Mucosa of descending colon (tissue), 3 donors: ENCODE data around the gene ACSL3. TPM values are rescaled to one million over a fixed set of nuclear protein-coding genes. Genes with fewer than 3 reads are reported as not detected.

ENCODE experiments used
- ATAC-seq: fragments of 200-7000 bp; cut with Tn5 transposase; one replicate; pipeline ENCODE4 v1.9.1; 2020; ENCODE audit warnings: mild to moderate bottlenecking, moderate library complexity
- DNase-seq, 3 donors: peaks; one replicate each; pipeline ENCODE4 v3.0.0-alpha.2; 2020
- H3K36me3 ChIP-seq: fragments of 200-600 bp; one replicate; pipeline ENCODE4 v1.8.0; 2021; ENCODE audit warnings: low read depth, mild to moderate bottlenecking
- H3K4me1 ChIP-seq: fragments of 200-600 bp; one replicate; pipeline ENCODE4 v1.8.0; 2021; ENCODE audit warnings: low read depth, mild to moderate bottlenecking
- H3K4me3 ChIP-seq: fragments of 200-600 bp; one replicate; pipeline ENCODE4 v1.8.0; 2021; ENCODE audit warnings: mild to moderate bottlenecking
- H3K9me3 ChIP-seq: fragments of 200-600 bp; one replicate; pipeline ENCODE4 v1.8.0; 2021; ENCODE audit warnings: mild to moderate bottlenecking
- intact Hi-C, 2 donors: fragments of 100-400 bp; cut with DNase I in 1 of 2; cut with micrococcal nuclease in 1 of 2; formaldehyde crosslinking; loops; one replicate each; pipeline versions ENCODE4 v1.11.0 to v1.11.1; 2022; cut with DNase I, micrococcal nuclease
- total RNA-seq, 3 donors: library from RNA; stranded (reverse); fragmentation: NEBNext Ultra II Directional in 2 of 3; extraction: Animal tissue kit (Norgen Biotek cat#: 25700) in 2 of 3; gene quantifications; one replicate each; pipeline versions ENCODE4 v1.2.1 to v1.2.4, GENCODE V29; 2021 to 2023
- TF ChIP-seq, protein P1 (sequence below): fragments of 200-600 bp; IDR thresholded peaks from one replicate; pipeline ENCODE4 v1.8.0; 2022; ENCODE audit warnings: antibody characterized with exemption, mild to moderate bottlenecking
- donor health status: DM: no; HTN: no; CAD: no; lungs with moderate emphysema.
- donor health status: DM: no; HTN: no; CAD: no.
- donor health status: DM: no; HTN: yes; CAD: no.

Gene ACSL3
- total RNA-seq, 3 donors from 2014 or later: 77.2 to 108 (median 93.0) TPM

DNA sequence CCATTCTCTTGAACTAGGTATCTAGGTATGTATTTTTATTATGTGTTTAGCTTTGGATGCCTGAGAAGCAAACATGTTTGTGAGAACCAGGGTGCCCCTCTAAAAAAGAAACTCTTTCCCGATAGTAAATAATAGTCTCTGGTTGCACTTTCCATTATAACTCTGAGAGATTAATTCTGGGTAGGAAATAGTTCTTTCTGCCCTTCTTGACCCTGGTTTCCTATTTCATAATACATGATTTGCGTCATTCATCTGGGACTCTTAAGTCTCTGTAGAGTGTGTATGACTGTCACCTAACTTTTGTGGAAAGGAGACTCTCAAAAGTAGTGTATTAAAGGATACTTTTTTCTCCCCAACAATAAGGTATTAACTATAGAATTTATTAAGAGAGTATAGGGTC, 31.5 kb downstream of the ACSL3 start:
- no peaks in the 10 kb centered on the region for H3K4me1 ChIP-seq
- intact Hi-C loops: no loop called here
- no peaks in the 10 kb centered on the region for H3K9me3 ChIP-seq
- H3K36me3 ChIP-seq: no peaks in the 10 kb centered on the region
- DNase-seq: no peak
- ATAC-seq: no peak
- TF ChIP-seq, protein P1, sequence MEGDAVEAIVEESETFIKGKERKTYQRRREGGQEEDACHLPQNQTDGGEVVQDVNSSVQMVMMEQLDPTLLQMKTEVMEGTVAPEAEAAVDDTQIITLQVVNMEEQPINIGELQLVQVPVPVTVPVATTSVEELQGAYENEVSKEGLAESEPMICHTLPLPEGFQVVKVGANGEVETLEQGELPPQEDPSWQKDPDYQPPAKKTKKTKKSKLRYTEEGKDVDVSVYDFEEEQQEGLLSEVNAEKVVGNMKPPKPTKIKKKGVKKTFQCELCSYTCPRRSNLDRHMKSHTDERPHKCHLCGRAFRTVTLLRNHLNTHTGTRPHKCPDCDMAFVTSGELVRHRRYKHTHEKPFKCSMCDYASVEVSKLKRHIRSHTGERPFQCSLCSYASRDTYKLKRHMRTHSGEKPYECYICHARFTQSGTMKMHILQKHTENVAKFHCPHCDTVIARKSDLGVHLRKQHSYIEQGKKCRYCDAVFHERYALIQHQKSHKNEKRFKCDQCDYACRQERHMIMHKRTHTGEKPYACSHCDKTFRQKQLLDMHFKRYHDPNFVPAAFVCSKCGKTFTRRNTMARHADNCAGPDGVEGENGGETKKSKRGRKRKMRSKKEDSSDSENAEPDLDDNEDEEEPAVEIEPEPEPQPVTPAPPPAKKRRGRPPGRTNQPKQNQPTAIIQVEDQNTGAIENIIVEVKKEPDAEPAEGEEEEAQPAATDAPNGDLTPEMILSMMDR: no peak
- no peak overlapping the region for H3K4me3 ChIP-seq

DNA sequence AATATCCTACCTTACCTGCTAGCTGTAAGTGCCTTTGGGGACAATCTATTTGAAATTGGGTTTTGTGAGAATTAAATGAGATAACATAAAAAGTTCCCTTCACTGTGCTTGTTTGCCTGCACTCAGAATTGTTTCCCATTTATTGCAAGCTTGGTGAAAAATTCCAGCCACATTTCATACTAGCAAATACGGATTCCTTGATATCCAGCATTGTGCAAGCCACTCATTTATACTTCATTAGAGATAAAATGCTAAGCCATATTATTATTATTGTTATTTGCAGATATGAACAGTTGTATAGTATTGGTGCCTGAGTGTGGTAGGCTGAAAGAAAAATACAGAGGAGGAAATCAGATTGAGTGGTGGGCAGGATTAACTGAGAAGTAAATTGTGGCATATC, 31.9 kb downstream of the ACSL3 start:
- H3K36me3 ChIP-seq: no peaks in the 10 kb centered on the region
- H3K4me3 ChIP-seq: no peak overlapping the region
- no peaks in the 10 kb centered on the region for H3K4me1 ChIP-seq
- intact Hi-C loops: no loop called here
- no peak for DNase-seq
- no peaks in the 10 kb centered on the region for H3K9me3 ChIP-seq
- TF ChIP-seq, protein P1: no peak
- ATAC-seq: no peak

DNA sequence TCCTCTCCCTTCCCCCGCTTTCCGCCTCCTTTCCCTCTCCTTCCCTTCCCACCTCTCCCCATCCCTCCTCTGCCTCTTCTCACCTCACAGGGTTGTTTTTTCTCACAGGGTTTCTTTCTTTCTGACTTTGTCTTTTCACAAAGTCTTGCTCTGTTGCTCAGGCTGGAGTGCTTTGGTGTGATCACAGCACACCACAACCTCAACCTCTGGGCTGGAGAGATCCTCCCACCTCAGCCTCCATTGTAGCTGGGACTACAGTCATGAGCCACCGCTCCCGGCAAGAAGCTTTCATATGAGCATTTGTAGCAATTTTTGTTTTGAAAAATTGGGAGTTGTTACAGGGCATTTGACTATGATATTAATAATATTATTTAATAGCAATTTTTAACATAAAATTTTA, 32.9 kb downstream of the ACSL3 start:
- H3K36me3 ChIP-seq: no peaks in the 10 kb centered on the region
- H3K4me3 ChIP-seq: no peak overlapping the region
- intact Hi-C loops: no loop called here
- DNase-seq (no peak), ATAC-seq (no peak)
- H3K4me1 ChIP-seq: no peaks in the 10 kb centered on the region
- H3K9me3 ChIP-seq: no peaks in the 10 kb centered on the region
- TF ChIP-seq, protein P1: no peak

GRCh38 chr2:222895144-222895543, 34.3 kb downstream of the ACSL3 start:
- TF ChIP-seq, protein P1: no peak
- no peaks in the 10 kb centered on the region for H3K4me1 ChIP-seq
- intact Hi-C loops: no loop called here
- ATAC-seq (no peak), DNase-seq (no peak)
- no peaks in the 10 kb centered on the region for H3K36me3 ChIP-seq
- H3K9me3 ChIP-seq: no peaks in the 10 kb centered on the region
- no peak overlapping the region for H3K4me3 ChIP-seq

GRCh38 chr2:222897898-222898297, 37.1 kb downstream of the ACSL3 start:
- no peak for ATAC-seq
- H3K36me3 ChIP-seq: no peaks in the 10 kb centered on the region

More at GRCh38 chr2:222897898-222898297, 37.1 kb downstream of the ACSL3 start:
- no peak overlapping the region for H3K4me3 ChIP-seq
- no peaks in the 10 kb centered on the region for H3K4me1 ChIP-seq
- H3K9me3 ChIP-seq: no peaks in the 10 kb centered on the region
- TF ChIP-seq, protein P1: no peak
- DNase-seq: no peak
- intact Hi-C loops: no loop called here
